NCI-H748 (cell line): ENCODE data around the gene DNAAF6.
"Not testable (repeated sequence)": the region's sequence is repeated elsewhere in the genome, so short reads cannot be mapped to it uniquely, and the experiment has no call there.

Experiments
- DNase-seq: peaks from one replicate; lab custom pipeline; 2025; ENCODE audit not compliant: unreplicated experiment; lab: John Stamatoyannopoulos, UW

Gene DNAAF6

GRCh38 chrX:107205770-107206696 lies at the start of gene DNAAF6, which contains the start of gene NUP62CL:
Gene DNAAF6 (plus strand): TSS chrX:107206611. CDS start chrX:107212876, 6,265 bp downstream.
Gene NUP62CL (minus strand): TSS chrX:107206433. CDS start chrX:107175146, 31,287 bp downstream.
- DNase-seq: peak; percentile 96

GRCh38 chrX:107157618-107158017 lies 48.8 kb upstream of the DNAAF6 start:
- not testable (repeated sequence) for DNase-seq

- no peak for DNase-seq
These were observed 39.1 kb upstream of the DNAAF6 start for GRCh38 chrX:107167163-107167921.

GRCh38 chrX:107168257-107168656 lies 38.2 kb upstream of the DNAAF6 start:
- DNase-seq: no peak

GRCh38 chrX:107168712-107169111 lies 37.7 kb upstream of the DNAAF6 start:
- DNase-seq: no peak

- no peak for DNase-seq
These were observed 34.9 kb upstream of the DNAAF6 start for GRCh38 chrX:107171369-107172102.

GRCh38 chrX:107197319-107197718 lies 9.1 kb upstream of the DNAAF6 start:
- DNase-seq: no peak

- not testable (repeated sequence) for DNase-seq
These were observed 8.3 kb upstream of the DNAAF6 start for GRCh38 chrX:107198074-107198473.

- no peak for DNase-seq
These were observed 6.9 kb upstream of the DNAAF6 start for GRCh38 chrX:107199491-107199890.

GRCh38 chrX:107204068-107204605 lies 2.3 kb upstream of the DNAAF6 start:
- DNase-seq: no peak

GRCh38 chrX:107206697-107207065 lies 270 bp downstream of the DNAAF6 start:
- DNase-seq: no peak

GRCh38 chrX:107207089-107207488 lies 678 bp downstream of the DNAAF6 start:
- no peak for DNase-seq

- DNase-seq: no peak
These were observed 1.5 kb downstream of the DNAAF6 start for GRCh38 chrX:107207943-107208342.

GRCh38 chrX:107213477-107213876 lies 7.1 kb downstream of the DNAAF6 start:
- no peak for DNase-seq

GRCh38 chrX:107226757-107227156 lies 20.3 kb downstream of the DNAAF6 start:
- no peak for DNase-seq

GRCh38 chrX:107227780-107228485 lies 21.5 kb downstream of the DNAAF6 start:
- DNase-seq: no peak

- DNase-seq: no peak
These were observed 22.0 kb downstream of the DNAAF6 start for GRCh38 chrX:107228486-107228819.

GRCh38 chrX:107272431-107272921 lies 66.1 kb downstream of the DNAAF6 start:
- no peak for DNase-seq

GRCh38 chrX:107273795-107274194 lies 67.4 kb downstream of the DNAAF6 start:
- DNase-seq: no peak

GRCh38 chrX:107288676-107289075 lies 82.3 kb downstream of the DNAAF6 start:
- no peak for DNase-seq
